Cardiac fibroblast (primary cell): ENCODE measurements around the gene JOSD2.
"Not testable (repeated sequence)": the region's sequence is repeated elsewhere in the genome, so short reads cannot be mapped to it uniquely, and the experiment has no call there.

Source experiments
- DNase-seq, 2 donors: peaks; one replicate each; pipeline versions ENCODE4 v3.0.0 to v3.0.0-alpha.2; 2010; ENCODE audit warnings: low read depth in 2 of 2
- H3K4me3 ChIP-seq, 2 donors: replicated peaks in 1 of 2; 1 replicate in 1 of 2; 2 replicates in 1 of 2; pipeline ENCODE4 v1.5.1; 2011; ENCODE audit warnings: low read depth in 2 of 2, low read length in 2 of 2, mild to moderate bottlenecking in 2 of 2, moderate library complexity in 1 of 2
- CTCF ChIP-seq: IDR thresholded peaks from one replicate; pipeline ENCODE4 v1.5.1; 2011; ENCODE audit warnings: low read depth, mild to moderate bottlenecking, low read length, inconsistent platforms

JOSD2 gene

GRCh38 chr19:50534478-50534877, 23.5 kb upstream of the JOSD2 start:
- no peak for DNase-seq
- H3K4me3 ChIP-seq = no peak overlapping the region
- TF ChIP-seq CTCF = no peak

DNA sequence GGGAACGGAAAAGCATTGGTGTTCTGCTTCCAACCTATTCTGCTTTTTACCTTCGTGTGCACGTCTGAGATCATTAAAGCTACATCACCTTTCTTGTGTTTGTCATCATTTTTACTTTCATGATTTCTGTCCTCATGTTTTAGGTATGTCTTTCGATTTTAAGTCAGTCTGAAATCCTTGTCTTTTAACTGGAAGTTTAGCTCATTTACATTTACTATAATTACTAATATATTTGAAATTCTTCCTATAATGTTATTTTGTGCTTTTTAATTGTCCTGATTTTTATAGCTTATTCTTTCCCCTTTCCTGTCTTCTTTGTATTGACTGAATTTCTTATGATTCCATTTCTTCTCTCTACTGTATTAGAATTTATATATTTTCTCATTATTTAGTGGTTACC, 22.0 kb upstream of the JOSD2 start:
- TF ChIP-seq CTCF = no peak
- H3K4me3 ChIP-seq = no peak overlapping the region
- DNase-seq = no peak

- no peak for DNase-seq
- no peak overlapping the region for H3K4me3 ChIP-seq
- no peak for TF ChIP-seq CTCF
Measured at GRCh38 chr19:50531171-50531612, 20.2 kb upstream of the JOSD2 start.

GRCh38 chr19:50528052-50528451, 17.1 kb upstream of the JOSD2 start:
- not testable (repeated sequence) for DNase-seq, H3K4me3 ChIP-seq

DNA sequence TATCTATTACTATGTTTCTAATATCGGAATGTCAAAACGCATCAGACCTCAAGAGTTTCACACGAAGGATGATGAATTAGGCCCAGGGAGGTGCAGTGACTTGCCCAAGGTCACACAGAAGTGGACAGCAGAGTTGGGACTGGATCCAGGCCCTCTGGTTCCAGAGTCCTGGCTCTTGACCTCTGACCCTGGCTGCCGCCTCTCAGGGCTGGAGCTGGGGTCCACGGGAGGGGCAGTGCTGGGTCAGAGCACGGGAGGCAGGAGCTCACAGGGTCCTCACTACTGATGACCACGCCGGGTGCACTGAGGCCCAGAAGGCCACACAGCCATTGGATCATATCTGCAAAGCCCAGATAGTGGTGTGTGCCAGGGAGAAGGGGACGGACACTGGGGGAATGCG, 11.9 kb upstream of the JOSD2 start:
- no peak for TF ChIP-seq CTCF
- no peak overlapping the region for H3K4me3 ChIP-seq
- DNase-seq = no peak

DNA sequence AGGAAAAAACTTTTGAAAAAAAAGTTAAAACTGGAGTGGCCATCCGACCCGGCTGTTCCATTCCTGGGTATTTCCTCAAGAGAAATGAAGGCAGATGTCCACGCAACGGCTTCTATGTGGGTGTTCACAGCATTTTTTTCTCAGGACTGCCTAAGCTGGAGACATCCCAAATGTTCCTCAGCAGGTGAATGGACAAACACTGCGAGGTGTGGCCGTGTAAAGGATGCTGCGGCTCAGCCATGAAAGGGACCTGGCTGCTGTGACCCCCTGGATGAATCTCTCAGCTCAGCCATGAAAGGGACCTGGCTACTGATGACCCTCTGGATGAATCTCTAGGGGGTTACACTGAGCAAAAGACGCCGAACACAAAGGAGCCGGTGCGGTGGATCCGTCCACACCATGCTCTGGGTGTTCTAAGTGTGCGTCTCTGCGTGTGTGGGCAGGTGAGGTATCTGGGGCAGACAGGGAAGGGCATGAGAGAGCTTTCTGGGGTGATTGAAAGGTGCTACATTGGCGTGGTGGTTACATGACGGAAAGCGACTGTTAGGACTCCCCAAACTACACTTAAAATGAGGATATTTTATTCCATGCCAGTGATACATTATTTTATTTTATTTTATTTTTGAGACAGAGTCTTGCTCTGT, 10.0 kb upstream of the JOSD2 start:
- DNase-seq = no peak
- no peak for TF ChIP-seq CTCF

DNA sequence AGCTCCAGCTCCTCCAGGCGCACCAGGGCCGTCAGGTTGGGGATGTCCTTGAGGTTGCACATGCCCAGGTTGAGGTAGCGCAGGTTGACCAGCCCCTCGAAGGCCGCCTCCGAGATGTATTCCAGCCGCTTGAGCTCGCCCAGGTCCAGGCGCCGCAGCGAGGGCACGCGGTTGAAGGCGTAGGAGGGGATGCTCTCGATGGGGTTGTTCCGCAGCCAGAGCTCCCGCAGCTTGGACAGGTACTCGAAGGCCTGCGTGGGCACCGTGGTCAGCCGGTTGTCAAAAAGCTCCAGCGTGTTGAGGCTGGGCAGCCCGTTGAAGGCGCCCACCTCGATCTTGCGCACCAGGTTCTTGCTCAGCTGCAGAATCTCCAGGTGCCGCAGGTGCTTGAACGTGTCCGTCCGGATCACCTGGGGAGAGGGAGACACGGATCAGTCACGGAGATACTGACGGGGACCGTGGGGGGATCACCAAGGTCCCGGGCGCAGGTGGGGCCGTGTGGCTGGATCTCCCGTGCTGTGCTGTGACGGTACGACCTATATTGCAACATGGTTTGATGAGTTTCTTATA, 8.1 kb upstream of the JOSD2 start:
- no peak for TF ChIP-seq CTCF
- no peak for DNase-seq
- H3K4me3 ChIP-seq = no peak overlapping the region

More for the DNA sequence above, 10.0 kb upstream of the JOSD2 start:
- no peak overlapping the region for H3K4me3 ChIP-seq
